Mesenchymal stem cell (in vitro differentiated cells and primary cell): ENCODE data around the gene CHORDC1.
"Not testable (repeated sequence)": the region's sequence is repeated elsewhere in the genome, so short reads cannot be mapped to it uniquely, and the experiment has no call there.

ENCODE experiments used
- DNase-seq: peaks from one replicate; pipeline ENCODE4 v3.0.0-alpha.2; 2013
- H2AFZ ChIP-seq: one replicate; pipeline ENCODE4 v1.6.1; 2013; ENCODE audit warnings: low read depth, mild to moderate bottlenecking, control low read depth, inconsistent platforms, low read length, moderate library complexity
- H2AK5ac ChIP-seq: 2 replicates; pipeline ENCODE4 v1.6.1; 2013; ENCODE audit warnings: low read length, moderate library complexity, mild to moderate bottlenecking, inconsistent platforms; ENCODE audit not compliant: severe bottlenecking
- H2BK120ac ChIP-seq: one replicate; pipeline ENCODE4 v1.6.1; 2013; ENCODE audit warnings: low read depth, mild to moderate bottlenecking, inconsistent platforms, low read length, moderate library complexity
- H2BK12ac ChIP-seq, 2 experiments: one replicate each; pipeline ENCODE4 v1.6.1; 2013; ENCODE audit warnings: inconsistent platforms in 2 of 2, low read length in 2 of 2, mild to moderate bottlenecking in 2 of 2, moderate library complexity in 2 of 2, control low read depth in 1 of 2
- H2BK15ac ChIP-seq: one replicate; pipeline ENCODE4 v1.6.1; 2013; ENCODE audit warnings: mild to moderate bottlenecking, low read depth, inconsistent platforms; ENCODE audit not compliant: poor library complexity, severe bottlenecking
- H2BK5ac ChIP-seq: 2 replicates; pipeline ENCODE4 v1.6.1; 2013; ENCODE audit warnings: low read depth, mild to moderate bottlenecking, low read length, control low read depth, inconsistent platforms; ENCODE audit not compliant: poor library complexity, severe bottlenecking
- H3K14ac ChIP-seq, 2 experiments: one replicate each; pipeline ENCODE4 v1.6.1; 2013; ENCODE audit warnings: inconsistent platforms in 2 of 2, low read length in 2 of 2, control low read depth in 1 of 2, mild to moderate bottlenecking in 1 of 2, moderate library complexity in 1 of 2
- H3K18ac ChIP-seq, 2 experiments: one replicate each; pipeline ENCODE4 v1.6.1; 2013; ENCODE audit warnings: inconsistent platforms in 2 of 2, low read length in 2 of 2, control low read depth in 1 of 2, low read depth in 1 of 2, mild to moderate bottlenecking in 1 of 2
- H3K23ac ChIP-seq, 2 experiments: one replicate each; pipeline ENCODE4 v1.6.1; 2013; ENCODE audit warnings: inconsistent platforms in 2 of 2, low read length in 2 of 2, mild to moderate bottlenecking in 2 of 2, moderate library complexity in 2 of 2, control low read depth in 1 of 2
- H3K27ac ChIP-seq: 2 replicates; pipeline ENCODE4 v1.5.1; 2013; ENCODE audit warnings: mild to moderate bottlenecking, moderate library complexity, low read length, control low read depth, inconsistent platforms; ENCODE audit not compliant: poor library complexity, severe bottlenecking
- H3K27me3 ChIP-seq, 2 experiments: 2 replicates each; pipeline versions ENCODE4 v1.6.1 to v1.7.0; 2013; ENCODE audit warnings: low read length in 2 of 2, mild to moderate bottlenecking in 2 of 2, moderate library complexity in 2 of 2, control low read depth in 1 of 2, inconsistent platforms in 1 of 2; ENCODE audit not compliant: control insufficient read depth in 1 of 2, insufficient read depth in 1 of 2
- H3K36me3 ChIP-seq, 2 experiments: 2 replicates each; pipeline versions ENCODE4 v1.6.1 to v1.7.0; 2013; ENCODE audit warnings: low read length in 2 of 2, control low read depth in 1 of 2, inconsistent platforms in 1 of 2, low read depth in 1 of 2, mild to moderate bottlenecking in 1 of 2; ENCODE audit not compliant: insufficient read depth in 2 of 2, control insufficient read depth in 1 of 2
- H3K4ac ChIP-seq, 2 experiments: one replicate each; pipeline ENCODE4 v1.6.1; 2013; ENCODE audit warnings: inconsistent platforms in 2 of 2, low read length in 2 of 2, mild to moderate bottlenecking in 2 of 2, moderate library complexity in 2 of 2, control low read depth in 1 of 2, low read depth in 1 of 2
- H3K4me1 ChIP-seq: 2 replicates; pipeline ENCODE4 v1.6.1; 2013; ENCODE audit warnings: low read depth, low read length, control low read depth; ENCODE audit not compliant: control insufficient read depth, insufficient read depth
- H3K4me2 ChIP-seq: 2 replicates; pipeline ENCODE4 v1.6.1; 2013; ENCODE audit warnings: low read length, mild to moderate bottlenecking, inconsistent platforms; ENCODE audit not compliant: poor library complexity, severe bottlenecking
- H3K4me3 ChIP-seq, 2 experiments: 2 replicates each; pipeline versions ENCODE4 v1.5.1 to v1.7.0; 2013; ENCODE audit warnings: low read length in 2 of 2, mild to moderate bottlenecking in 2 of 2, control low read depth in 1 of 2, low read depth in 1 of 2; ENCODE audit not compliant: insufficient read depth in 1 of 2
- H3K79me1 ChIP-seq: replicated peaks from 2 replicates; pipeline ENCODE4 v1.6.1; 2013; ENCODE audit warnings: mild to moderate bottlenecking, control low read depth, low read length, inconsistent platforms; ENCODE audit not compliant: poor library complexity, severe bottlenecking
- H3K9ac ChIP-seq: 2 replicates; pipeline ENCODE4 v1.7.0; 2013; ENCODE audit warnings: mild to moderate bottlenecking, low read length, moderate library complexity
- H3K9me3 ChIP-seq: 2 replicates; pipeline ENCODE4 v1.7.0; 2013; ENCODE audit warnings: mild to moderate bottlenecking, low read length; ENCODE audit not compliant: control insufficient read depth
- H4K8ac ChIP-seq: one replicate; pipeline ENCODE4 v1.6.1; 2013; ENCODE audit warnings: inconsistent platforms, mild to moderate bottlenecking, low read length, moderate library complexity
- H4K91ac ChIP-seq: one replicate; pipeline ENCODE4 v1.6.1; 2013; ENCODE audit warnings: mild to moderate bottlenecking, low read length, inconsistent platforms
- WGBS: methylation state at CpG from one replicate; pipeline ENCODE4 v1.1.7; 2013; ENCODE audit warnings: mixed read lengths; 5-methylcytosine and 5-hydroxymethylcytosine counted together

CHORDC1 gene

GRCh38 chr11:90208857-90209256 lies 14.0 kb downstream of the CHORDC1 start:
- H2AFZ ChIP-seq, result no peak overlapping the region
- no peak overlapping the region for H4K91ac ChIP-seq
- no peak overlapping the region for H2BK12ac ChIP-seq
- no peak for DNase-seq
- no peak overlapping the region for H2BK120ac ChIP-seq
- H3K23ac ChIP-seq, result no peak overlapping the region
- 95% methylated on average over 2 of the region's 2 CpGs for WGBS
- H3K9ac ChIP-seq, result no peak overlapping the region
- H3K4me3 ChIP-seq, result no peak overlapping the region
- no peak overlapping the region for H2BK15ac ChIP-seq
- H3K27me3 ChIP-seq, result no peaks in the 10 kb centered on the region
- no peaks in the 10 kb centered on the region for H3K4me1 ChIP-seq
- no peak overlapping the region for H3K27ac ChIP-seq
- no peak overlapping the region for H3K14ac ChIP-seq
- H3K18ac ChIP-seq, result no peak overlapping the region
- H2AK5ac ChIP-seq, result no peak overlapping the region
- no peak overlapping the region for H3K4me2 ChIP-seq
- no peak overlapping the region for H4K8ac ChIP-seq
- peaks cover 4 to 87% of the 10 kb centered on the region in 2 experiments for H3K36me3 ChIP-seq
- no peaks in the 10 kb centered on the region for H3K9me3 ChIP-seq
- H3K79me1 ChIP-seq, result peaks cover 9% of the 10 kb centered on the region
- H3K4ac ChIP-seq, result no peak overlapping the region
- no peak overlapping the region for H2BK5ac ChIP-seq

- not testable (repeated sequence) for H2BK120ac ChIP-seq, H3K4me2 ChIP-seq, H3K9me3 ChIP-seq, H2BK12ac ChIP-seq, H3K27ac ChIP-seq, H3K79me1 ChIP-seq, H3K4ac ChIP-seq, H3K23ac ChIP-seq, H2AFZ ChIP-seq, H2BK5ac ChIP-seq, H3K18ac ChIP-seq, H4K8ac ChIP-seq, H3K4me3 ChIP-seq, H3K4me1 ChIP-seq, H2BK15ac ChIP-seq, H3K14ac ChIP-seq, H3K27me3 ChIP-seq, H4K91ac ChIP-seq, H2AK5ac ChIP-seq, DNase-seq, H3K9ac ChIP-seq
- H3K36me3 ChIP-seq, result peaks cover 4 to 87% of the 10 kb centered on the region in 2 experiments
- WGBS, result 86% methylated on average over 9 of the region's 10 CpGs
Observed at GRCh38 chr11:90207992-90208391, 14.9 kb downstream of the CHORDC1 start.

GRCh38 chr11:90204832-90205646 lies 17.8 kb downstream of the CHORDC1 start:
- H4K8ac ChIP-seq, result no peak overlapping the region
- no peaks in the 10 kb centered on the region for H3K9me3 ChIP-seq
- no peak overlapping the region for H3K4ac ChIP-seq
- peak overlapping the region; percentile 82 for H3K9ac ChIP-seq
- no peak overlapping the region for H3K23ac ChIP-seq
- H3K27me3 ChIP-seq, result no peaks in the 10 kb centered on the region
- no peak overlapping the region for H4K91ac ChIP-seq
- H2BK15ac ChIP-seq, result no peak overlapping the region
- peaks cover 2% of the 10 kb centered on the region for H3K79me1 ChIP-seq
- no CpG with 5 or more reads among the region's 3 CpGs for WGBS
- H2BK12ac ChIP-seq, result no peak overlapping the region
- no peak overlapping the region for H3K4me3 ChIP-seq
- H2BK5ac ChIP-seq, result no peak overlapping the region
- H2AFZ ChIP-seq, result no peak overlapping the region
- peaks cover 4 to 87% of the 10 kb centered on the region in 2 experiments for H3K36me3 ChIP-seq
- H3K27ac ChIP-seq, result no peak overlapping the region
- H3K18ac ChIP-seq, result no peak overlapping the region
- no peak overlapping the region for H3K14ac ChIP-seq
- H3K4me2 ChIP-seq, result no peak overlapping the region
- DNase-seq, result peak; percentile 76
- H2AK5ac ChIP-seq, result no peak overlapping the region
- H3K4me1 ChIP-seq, result no peaks in the 10 kb centered on the region
- H2BK120ac ChIP-seq, result no peak overlapping the region

- Histone ChIP-seq H3K14ac (no peak overlapping the region), H3K23ac (no peak overlapping the region), H4K91ac (no peak overlapping the region), H3K4ac (no peak overlapping the region), H3K4me2 (no peak overlapping the region), H4K8ac (no peak overlapping the region), H2AK5ac (no peak overlapping the region), H3K27ac (no peak overlapping the region), H3K36me3 (peaks cover 4 to 85% of the 10 kb centered on the region in 2 experiments), H3K18ac (no peak overlapping the region), H3K4me3 (no peak overlapping the region), H2BK120ac (no peak overlapping the region), H3K27me3 (no peaks in the 10 kb centered on the region), H2AFZ (no peak overlapping the region), H3K79me1 (no peaks in the 10 kb centered on the region), H3K4me1 (no peaks in the 10 kb centered on the region), H2BK5ac (no peak overlapping the region), H2BK15ac (no peak overlapping the region), H3K9me3 (no peaks in the 10 kb centered on the region), H2BK12ac (no peak overlapping the region), H3K9ac (peak overlapping the region; percentile 82)
- 85% methylated on average over 10 of the region's 13 CpGs for WGBS
- DNase-seq, result no peak
Observed at GRCh38 chr11:90204407-90204806, 18.4 kb downstream of the CHORDC1 start.
